Measurements from ENCODE around the gene ANKRD33B. TPM values are rescaled to one million over a fixed set of nuclear protein-coding genes. Genes with fewer than 3 reads are reported as not detected.

ANKRD33B gene
- total RNA-seq, 1 experiment from 2014 or later: 0.75 TPM

GRCh38 chr5:10528827-10529226 is 35.0 kb upstream of the ANKRD33B start:
- Histone ChIP-seq H3K4me3 (ENCODE audit: low read depth, low read length, poor library complexity, severe bottlenecking) (no peak overlapping the region), H3K27me3 (replicated peaks; ENCODE audit: insufficient read depth, low read depth, low read length, poor library complexity) (no peaks in the 10 kb centered on the region), H3K36me3 (ENCODE audit: insufficient read depth, low read length, poor library complexity, severe bottlenecking) (no peaks in the 10 kb centered on the region), H3K27ac (ENCODE audit: low read depth, low read length, poor library complexity, severe bottlenecking) (no peak overlapping the region), H3K9me3 (ENCODE audit: low read depth, low read length, poor library complexity, severe bottlenecking) (no peaks in the 10 kb centered on the region), H3K4me1 (ENCODE audit: insufficient read depth, low read length, poor library complexity, severe bottlenecking) (peaks cover 6% of the 10 kb centered on the region)
- no peak for TF ChIP-seq CTCF (conservative IDR thresholded peaks at IDR 0.05; ENCODE audit: low read depth, low read length)
- TF ChIP-seq EZH2 (IDR thresholded peaks at IDR 0.05; ENCODE audit: borderline replicate concordance, low read depth, low read length, poor library complexity, severe bottlenecking): no peak
- BruUV-seq (replicated peaks): no TSS peak
- intact Hi-C loops (cut with micrococcal nuclease; ENCODE audit: unreplicated experiment): no loop called here
- CTCF ChIA-PET: no interaction called here
- POLR2A ChIA-PET (ENCODE audit: low non-redundant PET): no interaction called here
- DNase-seq (ENCODE audit: low spot score): no peak

- intact Hi-C loops (cut with micrococcal nuclease; ENCODE audit: unreplicated experiment): no loop called here
- Histone ChIP-seq H3K27me3 (replicated peaks; ENCODE audit: insufficient read depth, low read depth, low read length, poor library complexity) (no peaks in the 10 kb centered on the region), H3K4me1 (ENCODE audit: insufficient read depth, low read length, poor library complexity, severe bottlenecking) (peaks cover 6% of the 10 kb centered on the region), H3K27ac (ENCODE audit: low read depth, low read length, poor library complexity, severe bottlenecking) (no peak overlapping the region), H3K36me3 (ENCODE audit: insufficient read depth, low read length, poor library complexity, severe bottlenecking) (no peaks in the 10 kb centered on the region), H3K4me3 (ENCODE audit: low read depth, low read length, poor library complexity, severe bottlenecking) (no peak overlapping the region), H3K9me3 (ENCODE audit: low read depth, low read length, poor library complexity, severe bottlenecking) (no peaks in the 10 kb centered on the region)
- POLR2A ChIA-PET (ENCODE audit: low non-redundant PET): no interaction called here
- TF ChIP-seq EZH2 (IDR thresholded peaks at IDR 0.05; ENCODE audit: borderline replicate concordance, low read depth, low read length, poor library complexity, severe bottlenecking) (no peak), CTCF (conservative IDR thresholded peaks at IDR 0.05; ENCODE audit: low read depth, low read length) (no peak)
- CTCF ChIA-PET: no interaction called here
- no peak for DNase-seq (ENCODE audit: low spot score)
- BruUV-seq (replicated peaks): no TSS peak
These were observed 33.1 kb upstream of the ANKRD33B start for GRCh38 chr5:10530601-10531320.

GRCh38 chr5:10532421-10532820 is 31.4 kb upstream of the ANKRD33B start:
- no TSS peak for BruUV-seq (replicated peaks)
- no peak for TF ChIP-seq EZH2 (IDR thresholded peaks at IDR 0.05; ENCODE audit: borderline replicate concordance, low read depth, low read length, poor library complexity, severe bottlenecking)
- no peak for TF ChIP-seq CTCF (conservative IDR thresholded peaks at IDR 0.05; ENCODE audit: low read depth, low read length)
- Histone ChIP-seq H3K9me3 (ENCODE audit: low read depth, low read length, poor library complexity, severe bottlenecking) (no peaks in the 10 kb centered on the region), H3K27ac (ENCODE audit: low read depth, low read length, poor library complexity, severe bottlenecking) (no peak overlapping the region), H3K4me1 (ENCODE audit: insufficient read depth, low read length, poor library complexity, severe bottlenecking) (peaks cover 6% of the 10 kb centered on the region), H3K4me3 (ENCODE audit: low read depth, low read length, poor library complexity, severe bottlenecking) (no peak overlapping the region), H3K27me3 (replicated peaks; ENCODE audit: insufficient read depth, low read depth, low read length, poor library complexity) (no peaks in the 10 kb centered on the region), H3K36me3 (ENCODE audit: insufficient read depth, low read length, poor library complexity, severe bottlenecking) (no peaks in the 10 kb centered on the region)
- POLR2A ChIA-PET (ENCODE audit: low non-redundant PET): no interaction called here
- CTCF ChIA-PET: no interaction called here
- DNase-seq (ENCODE audit: low spot score): no peak
- intact Hi-C loops (cut with micrococcal nuclease; ENCODE audit: unreplicated experiment): no loop called here

Data from A673 (cell line).